Endothelial cell of umbilical vein (primary cell): ENCODE results near the gene NEK7. TPM values are rescaled to one million over a fixed set of nuclear protein-coding genes. Genes with fewer than 3 reads are reported as not detected.

ENCODE experiments used
- BruUV-seq: library from RNA; stranded (reverse); fragments of 400-500 nt; replicated peaks from 2 replicates; lab custom pipeline; 2021; lab: Mats Ljungman, UMichigan
- CTCF ChIA-PET: fragments of 300-600, 350-600 bp; sonication (Branson Sonifier 250); formaldehyde crosslinking; loops from one replicate; lab custom pipeline; 2021; ENCODE audit warnings: antibody characterized with exemption, inconsistent platforms; lab: Charles Lee
- POLR2A ChIA-PET: fragments of 300-600, 350-600 bp; sonication (Branson Sonifier 250); formaldehyde crosslinking; loops from one replicate; lab custom pipeline; 2021; ENCODE audit warnings: antibody characterized with exemption, inconsistent platforms; lab: Charles Lee
- DNase-seq: peaks from one replicate; pipeline ENCODE4 v3.0.0-alpha.2; 2011; ENCODE audit warnings: low read depth, low spot score
- FAIRE-seq: peaks from 2 replicates; lab custom pipeline; 2011; peaks lifted over from hg19 to GRCh38; lab: Jason Lieb, UNC
- H2AFZ ChIP-seq: 2 replicates; pipeline ENCODE4 v1.6.0; 2012; ENCODE audit warnings: low read depth, low read length, control low read depth, inconsistent platforms
- H3K27ac ChIP-seq: 2 replicates; pipeline ENCODE4 v1.5.1; 2011; ENCODE audit warnings: low read depth, mild to moderate bottlenecking, control low read depth, low read length, moderate library complexity; ENCODE audit not compliant: insufficient read depth
- H3K27me3 ChIP-seq, 2 experiments: 2 replicates each; pipeline versions ENCODE4 v1.6.0 to v1.6.1; 2011; ENCODE audit warnings: low read length in 2 of 2, mixed read lengths in 1 of 2; ENCODE audit not compliant: control insufficient read depth in 2 of 2, insufficient read depth in 2 of 2
- H3K36me3 ChIP-seq, 2 experiments: 2 replicates in 1 of 2; 3 replicates in 1 of 2; pipeline ENCODE4 v1.5.1; 2011; ENCODE audit warnings: low read length in 2 of 2, mild to moderate bottlenecking in 1 of 2, moderate library complexity in 1 of 2; ENCODE audit not compliant: control insufficient read depth in 2 of 2, insufficient read depth in 2 of 2; ENCODE audit errors: extremely low read depth in 1 of 2
- H3K4me1 ChIP-seq: 3 replicates; pipeline ENCODE4 v1.5.1; 2011; ENCODE audit warnings: mild to moderate bottlenecking, low read length; ENCODE audit not compliant: control insufficient read depth, insufficient read depth; ENCODE audit errors: extremely low read depth
- H3K4me2 ChIP-seq: 2 replicates; pipeline ENCODE4 v1.6.1; 2011; ENCODE audit warnings: low read length, control low read depth, mixed read lengths; ENCODE audit not compliant: insufficient read depth
- H3K4me3 ChIP-seq, 3 experiments: fragments of 200-600 bp in 1 of 3; sonication (generic), shearing (Covaris generic) in 1 of 3; replicated peaks in 1 of 3; 2 replicates each; pipeline ENCODE4 v1.5.1; 2011 to 2016; ENCODE audit warnings: control low read depth in 3 of 3, low read length in 3 of 3, mild to moderate bottlenecking in 2 of 3, inconsistent platforms in 1 of 3, low read depth in 1 of 3, moderate library complexity in 1 of 3; ENCODE audit not compliant: insufficient read depth in 1 of 3
- H3K79me2 ChIP-seq: 2 replicates; pipeline ENCODE4 v1.6.0; 2012; ENCODE audit warnings: low read length, inconsistent platforms; ENCODE audit not compliant: control insufficient read depth, insufficient read depth
- H3K9ac ChIP-seq: replicated peaks from 2 replicates; pipeline ENCODE3; 2011; ENCODE audit warnings: low read length, control low read depth; ENCODE audit not compliant: insufficient read depth; ENCODE audit errors: extremely low read depth
- H3K9me1 ChIP-seq: replicated peaks from 3 replicates; pipeline ENCODE4 v1.6.0; 2011; ENCODE audit warnings: mild to moderate bottlenecking, low read length; ENCODE audit not compliant: control insufficient read depth, insufficient read depth; ENCODE audit errors: extremely low read depth
- H3K9me3 ChIP-seq: replicated peaks from 2 replicates; pipeline ENCODE4 v1.5.1; 2012; ENCODE audit warnings: low read length, inconsistent platforms; ENCODE audit not compliant: control insufficient read depth, insufficient read depth
- H4K20me1 ChIP-seq: replicated peaks from 2 replicates; pipeline ENCODE3; 2011; ENCODE audit warnings: mild to moderate bottlenecking, low read length; ENCODE audit not compliant: control insufficient read depth, insufficient read depth; ENCODE audit errors: extremely low read depth
- FOS ChIP-seq: IDR thresholded peaks from 2 replicates; pipeline ENCODE4 v1.6.1; 2011; ENCODE audit warnings: mild to moderate bottlenecking, low read length, moderate library complexity, borderline replicate concordance; ENCODE audit not compliant: insufficient read depth
- JUN ChIP-seq: IDR thresholded peaks from 2 replicates; pipeline ENCODE4 v1.6.1; 2011; ENCODE audit warnings: borderline replicate concordance, low read depth; ENCODE audit not compliant: insufficient read length, insufficient read depth
- MYC ChIP-seq: IDR thresholded peaks from one replicate; pipeline ENCODE4 v1.6.1; 2011; ENCODE audit warnings: mild to moderate bottlenecking, low read depth, low read length
- POLR2A ChIP-seq: IDR thresholded peaks from 2 replicates; pipeline ENCODE4 v1.6.1; 2012; ENCODE audit warnings: low read depth, mild to moderate bottlenecking, control low read depth, low read length
- POLR2AphosphoS5 ChIP-seq: IDR thresholded peaks from 2 replicates; pipeline ENCODE4 v1.6.1; 2012; ENCODE audit warnings: low read depth, mild to moderate bottlenecking, control low read depth, low read length, moderate library complexity; ENCODE audit not compliant: insufficient read depth
- dilution Hi-C: fragments of 300-500 bp; cut with MboI; formaldehyde crosslinking; loops from one replicate; pipeline ENCODE4 v1.15.0; 2019; ENCODE audit warnings: low sequenced_read_pairs; ENCODE audit not compliant: extremely low pct_ligation_motif_present
- intact Hi-C: fragments of 100-400 bp; cut with micrococcal nuclease; formaldehyde crosslinking; loops from one replicate; pipeline ENCODE4 v1.10.0; 2022
- polyA plus RNA-seq, 4 experiments: library from polyadenylated mRNA; depleted of rRNA in 3 of 4; stranded (reverse) in 3 of 4; unstranded in 1 of 4; fragments of >200 nt; gene quantifications; 2 replicates each; pipeline versions ENCODE4 v1.2.1 to v1.2.3, GENCODE V29; 2011 to 2012; ENCODE audit warnings: missing spikeins in 1 of 4
- total RNA-seq: library from RNA; stranded (reverse); gene quantifications from 2 replicates; pipeline ENCODE4 v1.2.3, GENCODE V29; 2021
- TF ChIP-seq, protein P1 (sequence below): IDR thresholded peaks from 2 replicates; pipeline ENCODE4 v1.6.1; 2011; ENCODE audit not compliant: insufficient read depth, insufficient read length
- TF ChIP-seq, protein P2 (sequence below), 2 donors: IDR thresholded peaks; 1 replicate in 1 of 2; 2 replicates in 1 of 2; pipeline ENCODE4 v1.5.1; 2011; ENCODE audit warnings: low read length in 2 of 2, mild to moderate bottlenecking in 2 of 2, moderate library complexity in 2 of 2, control low read depth in 1 of 2, inconsistent platforms in 1 of 2, low read depth in 1 of 2; ENCODE audit not compliant: insufficient read depth in 1 of 2; ENCODE audit errors: extremely low read depth in 1 of 2

The NEK7 gene
- total and polyA plus RNA-seq, 2 donors (not counting 3 experiments of a cell fraction or from before 2014, with no cell fraction given): 22.6 to 45.7 TPM

DNA sequence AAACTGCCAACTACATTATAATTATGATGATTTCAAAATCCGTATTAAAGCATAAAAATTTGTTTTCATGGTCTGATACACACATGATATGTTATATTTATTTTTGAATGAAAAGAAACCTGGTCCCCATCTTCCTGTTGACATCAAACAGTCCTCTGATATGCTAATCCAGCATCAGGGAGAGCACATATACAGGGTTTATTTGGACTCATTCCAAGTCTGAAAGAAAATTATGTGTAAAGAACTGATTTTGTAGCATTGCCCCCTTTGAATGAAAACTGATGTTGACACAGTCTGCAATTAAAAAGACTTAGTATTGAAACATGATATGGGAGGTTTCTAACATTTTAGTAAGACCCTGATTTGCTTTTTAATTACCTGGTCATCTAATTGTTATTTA is 119.4 kb downstream of the NEK7 start:
- DNase-seq (no peak), FAIRE-seq (no peak)
- Histone ChIP-seq H3K36me3 (no peaks in the 10 kb centered on the region), H3K9me1 (no peaks in the 10 kb centered on the region), H2AFZ (no peak overlapping the region), H3K4me3 (no peak overlapping the region), H3K4me1 (peaks cover 32% of the 10 kb centered on the region), H3K79me2 (peaks cover 16% of the 10 kb centered on the region), H3K9ac (no peak overlapping the region), H3K27ac (no peak overlapping the region), H3K27me3 (no peaks in the 10 kb centered on the region), H3K9me3 (no peaks in the 10 kb centered on the region), H4K20me1 (no peaks in the 10 kb centered on the region), H3K4me2 (no peak overlapping the region)
- intact Hi-C loops (no loop called here), dilution Hi-C loops (no loop called here)
- TF ChIP-seq MYC: no peak
- POLR2A ChIA-PET: no interaction called here
- CTCF ChIA-PET: interaction anchor here (0.6 to 1.4 kb wide), 2 partner anchors 12 to 14 kb away, joined by 3 to 5 read pairs; no protein-coding TSS in a partner anchor
- no TSS peak for BruUV-seq

DNA sequence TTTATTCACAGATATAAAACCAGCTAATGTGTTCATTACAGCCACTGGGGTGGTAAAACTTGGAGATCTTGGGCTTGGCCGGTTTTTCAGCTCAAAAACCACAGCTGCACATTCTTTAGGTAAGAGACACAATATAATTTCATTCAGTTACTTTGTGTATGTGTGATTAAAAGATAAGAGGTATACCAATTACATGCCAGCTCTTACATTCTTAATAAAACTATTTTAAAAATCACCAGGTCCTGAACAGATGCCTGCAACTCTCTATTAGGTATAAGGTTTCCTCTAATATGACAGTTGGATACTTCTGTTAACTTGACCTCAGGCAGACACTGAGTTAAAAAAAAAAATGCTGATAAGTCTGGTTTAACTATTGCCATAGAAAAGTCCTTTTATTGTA is 122.1 kb downstream of the NEK7 start:
- H2AFZ ChIP-seq: no peak overlapping the region
- no peak overlapping the region for H3K4me2 ChIP-seq
- H3K36me3 ChIP-seq: no peaks in the 10 kb centered on the region
- H3K79me2 ChIP-seq: peaks cover 8% of the 10 kb centered on the region
- ChIA-PET POLR2A (interaction anchor here (0.7 kb wide), 1 partner anchor 118 kb away, joined by 3 read pairs; no protein-coding TSS in a partner anchor), CTCF (interaction anchor here (0.8 to 0.9 kb wide), 2 partner anchors 11 to 45 kb away, joined by 3 to 4 read pairs; no protein-coding TSS in a partner anchor)
- H3K9me3 ChIP-seq: no peaks in the 10 kb centered on the region
- H3K27me3 ChIP-seq: no peaks in the 10 kb centered on the region
- H3K4me3 ChIP-seq: no peak overlapping the region
- dilution Hi-C loops (no loop called here), intact Hi-C loops (loop anchor here (2.0 kb wide), 1 partner anchor 14 kb away; no protein-coding TSS in a partner anchor)
- no peaks in the 10 kb centered on the region for H3K9me1 ChIP-seq
- no peak for TF ChIP-seq JUN
- TF ChIP-seq, protein P1, sequence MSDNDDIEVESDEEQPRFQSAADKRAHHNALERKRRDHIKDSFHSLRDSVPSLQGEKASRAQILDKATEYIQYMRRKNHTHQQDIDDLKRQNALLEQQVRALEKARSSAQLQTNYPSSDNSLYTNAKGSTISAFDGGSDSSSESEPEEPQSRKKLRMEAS: no peak
- no peak for TF ChIP-seq POLR2A
- no peak for TF ChIP-seq FOS
- no peak for TF ChIP-seq POLR2AphosphoS5
- TF ChIP-seq, protein P2, sequence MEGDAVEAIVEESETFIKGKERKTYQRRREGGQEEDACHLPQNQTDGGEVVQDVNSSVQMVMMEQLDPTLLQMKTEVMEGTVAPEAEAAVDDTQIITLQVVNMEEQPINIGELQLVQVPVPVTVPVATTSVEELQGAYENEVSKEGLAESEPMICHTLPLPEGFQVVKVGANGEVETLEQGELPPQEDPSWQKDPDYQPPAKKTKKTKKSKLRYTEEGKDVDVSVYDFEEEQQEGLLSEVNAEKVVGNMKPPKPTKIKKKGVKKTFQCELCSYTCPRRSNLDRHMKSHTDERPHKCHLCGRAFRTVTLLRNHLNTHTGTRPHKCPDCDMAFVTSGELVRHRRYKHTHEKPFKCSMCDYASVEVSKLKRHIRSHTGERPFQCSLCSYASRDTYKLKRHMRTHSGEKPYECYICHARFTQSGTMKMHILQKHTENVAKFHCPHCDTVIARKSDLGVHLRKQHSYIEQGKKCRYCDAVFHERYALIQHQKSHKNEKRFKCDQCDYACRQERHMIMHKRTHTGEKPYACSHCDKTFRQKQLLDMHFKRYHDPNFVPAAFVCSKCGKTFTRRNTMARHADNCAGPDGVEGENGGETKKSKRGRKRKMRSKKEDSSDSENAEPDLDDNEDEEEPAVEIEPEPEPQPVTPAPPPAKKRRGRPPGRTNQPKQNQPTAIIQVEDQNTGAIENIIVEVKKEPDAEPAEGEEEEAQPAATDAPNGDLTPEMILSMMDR (IDR thresholded peaks at IDR 0.05; ENCODE audit: extremely low read depth in 1 of 2, insufficient read depth in 1 of 2, low read depth in 1 of 2, low read length in 2 of 2): no peak
- H4K20me1 ChIP-seq: no peaks in the 10 kb centered on the region
- H3K9ac ChIP-seq: no peak overlapping the region
- peaks cover 7% of the 10 kb centered on the region for H3K4me1 ChIP-seq
- H3K27ac ChIP-seq: no peak overlapping the region
- BruUV-seq: no TSS peak
- FAIRE-seq: no peak
- DNase-seq: no peak
